ENCODE results near the gene HCRTR1. TPM values are rescaled to one million over a fixed set of nuclear protein-coding genes. Genes with fewer than 3 reads are reported as not detected.

The HCRTR1 gene
- total and polyA plus RNA-seq, 10 of the 15 experiments (the other 5 are each of a cell fraction or from before 2014, with no cell fraction given) = not detected

DNA sequence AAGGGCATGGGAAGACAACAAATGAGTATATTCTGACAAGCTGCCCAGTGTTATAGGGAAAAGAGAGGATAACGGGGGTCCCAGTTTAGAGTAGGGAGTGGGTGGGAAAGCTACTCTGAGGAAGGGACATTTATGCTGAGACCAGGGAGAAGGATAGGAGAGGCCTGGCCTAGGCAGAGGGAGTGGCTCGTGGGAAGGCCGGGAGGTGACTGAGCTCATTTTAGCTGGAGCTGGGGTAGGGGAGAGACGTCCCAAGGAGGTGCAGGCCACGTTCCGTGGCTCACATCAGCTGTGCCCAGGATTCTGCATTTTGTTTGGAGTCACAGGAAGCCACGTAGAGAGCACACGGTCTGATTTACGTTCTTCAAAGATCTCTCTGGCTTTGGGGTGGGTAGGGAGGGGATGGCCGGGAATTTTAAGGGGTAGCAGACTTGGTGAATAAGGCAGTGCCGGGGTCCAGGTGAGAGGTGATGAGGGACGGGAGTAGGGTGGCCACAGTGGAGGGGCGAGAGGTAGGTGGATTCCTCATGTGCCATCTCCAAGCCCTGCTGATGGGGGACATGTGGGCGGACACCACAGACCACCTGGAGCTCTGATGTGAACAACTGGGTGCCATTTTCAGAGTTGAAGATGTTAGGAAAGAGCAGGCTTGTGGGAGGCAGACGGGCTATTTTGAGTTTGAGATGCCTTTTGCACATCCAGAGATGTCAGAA lies 36.4 kb upstream of the HCRTR1 start (continued):
- TF ChIP-seq, protein P1, sequence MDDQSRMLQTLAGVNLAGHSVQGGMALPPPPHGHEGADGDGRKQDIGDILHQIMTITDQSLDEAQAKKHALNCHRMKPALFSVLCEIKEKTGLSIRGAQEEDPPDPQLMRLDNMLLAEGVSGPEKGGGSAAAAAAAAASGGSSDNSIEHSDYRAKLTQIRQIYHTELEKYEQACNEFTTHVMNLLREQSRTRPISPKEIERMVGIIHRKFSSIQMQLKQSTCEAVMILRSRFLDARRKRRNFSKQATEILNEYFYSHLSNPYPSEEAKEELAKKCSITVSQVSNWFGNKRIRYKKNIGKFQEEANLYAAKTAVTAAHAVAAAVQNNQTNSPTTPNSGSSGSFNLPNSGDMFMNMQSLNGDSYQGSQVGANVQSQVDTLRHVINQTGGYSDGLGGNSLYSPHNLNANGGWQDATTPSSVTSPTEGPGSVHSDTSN (IDR thresholded peaks at IDR 0.05; ENCODE audit: insufficient replicate concordance, low read depth, low read length) = no peak
- TF ChIP-seq, protein P2, sequence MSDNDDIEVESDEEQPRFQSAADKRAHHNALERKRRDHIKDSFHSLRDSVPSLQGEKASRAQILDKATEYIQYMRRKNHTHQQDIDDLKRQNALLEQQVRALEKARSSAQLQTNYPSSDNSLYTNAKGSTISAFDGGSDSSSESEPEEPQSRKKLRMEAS (IDR thresholded peaks at IDR 0.05; ENCODE audit: low read depth, low read length) = no peak
- TF ChIP-seq EZH2 (IDR thresholded peaks at IDR 0.05; ENCODE audit: borderline replicate concordance, control insufficient read depth, low read depth, low read length) = no peak

DNA sequence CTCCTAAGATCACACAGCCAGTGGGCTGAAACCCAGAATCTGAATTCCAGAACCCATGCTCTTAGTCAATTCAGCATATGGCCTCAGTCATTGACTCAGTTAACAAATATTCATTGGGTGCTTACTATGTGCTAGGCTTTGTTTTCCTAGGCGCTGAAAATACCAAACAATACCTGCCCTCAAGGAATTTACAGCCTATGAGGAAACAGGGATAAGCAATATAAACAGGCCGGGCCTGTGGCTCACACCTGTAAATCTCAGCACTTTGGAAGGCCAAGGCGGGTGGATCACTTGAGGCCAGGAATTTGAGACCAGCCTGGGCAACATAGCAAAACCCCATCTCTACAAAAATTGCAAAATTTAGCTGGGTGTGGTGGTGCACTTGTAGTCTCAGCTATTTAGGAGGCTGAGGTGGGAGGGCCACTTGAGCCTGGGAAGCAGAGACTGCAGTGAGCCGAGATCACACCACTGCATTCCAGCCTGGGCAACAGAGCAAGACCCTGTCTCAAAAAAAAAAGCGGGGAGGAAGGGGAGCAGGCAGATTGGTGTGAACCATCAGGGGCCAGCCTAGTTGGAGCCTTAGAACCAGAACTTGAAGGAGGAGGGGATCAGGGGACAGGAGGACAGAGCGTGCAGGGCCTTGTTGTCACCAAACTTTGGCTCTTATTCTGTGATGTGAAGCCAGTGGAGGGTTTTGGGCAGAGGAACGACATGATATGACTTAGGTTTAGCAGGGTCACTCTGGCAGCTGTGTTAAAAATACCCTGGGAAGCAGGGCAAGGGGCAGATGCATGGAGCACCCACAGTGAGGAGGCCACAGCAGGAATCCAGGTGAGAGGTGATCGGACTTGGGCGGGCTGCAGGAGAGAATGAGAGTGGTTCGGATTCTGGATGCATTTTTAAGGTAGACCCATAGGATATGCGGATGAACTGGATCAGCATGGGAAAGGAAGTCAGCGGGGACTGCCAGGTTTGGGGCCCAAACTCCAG lies 35.4 kb upstream of the HCRTR1 start:
- Histone ChIP-seq H3K9ac (ENCODE audit: control insufficient read depth, insufficient read depth, low read length) (no peak overlapping the region), H3K79me2 (ENCODE audit: control insufficient read depth, insufficient read depth, low read length) (no peaks in the 10 kb centered on the region), H4K20me1 (ENCODE audit: control insufficient read depth, insufficient read depth) (no peaks in the 10 kb centered on the region), H3K36me3 (ENCODE audit: control insufficient read depth in 2 of 2, insufficient read depth in 2 of 2, low read length in 1 of 2) (no peaks in the 10 kb centered on the region), H3K27me3 (replicated peaks in 1 of 2; ENCODE audit: control insufficient read depth in 2 of 2, insufficient read depth in 2 of 2, low read length in 1 of 2) (peaks cover 0 to 3% of the 10 kb centered on the region in 2 experiments; a peak in 2 of 4 replicates), H2AFZ (ENCODE audit: control insufficient read depth, low read depth, low read length) (no peak overlapping the region), H3K4me3 (no peak overlapping the region), H3K27ac (ENCODE audit: control insufficient read depth, insufficient read depth) (no peak overlapping the region), H3K9me3 (replicated peaks; ENCODE audit: control insufficient read depth, insufficient read depth, low read length) (no peaks in the 10 kb centered on the region), H3K4me2 (ENCODE audit: control insufficient read depth, insufficient read depth) (no peak overlapping the region), H3K4me1 (ENCODE audit: control insufficient read depth, insufficient read depth, low read length) (no peaks in the 10 kb centered on the region)
- CTCF ChIA-PET = interaction anchor here (1.3 kb wide), 1 partner anchor 207 kb away, joined by 4 read pairs; no protein-coding TSS in a partner anchor
- POLR2A ChIA-PET = no interaction called here
- ATAC-seq = no peak
- no peak for DNase-seq (ENCODE audit: low read depth, low spot score)
- intact Hi-C loops (cut with micrococcal nuclease; ENCODE audit: unreplicated experiment) = no loop called here
- 44% methylated on average over 12 of the region's 12 CpGs for WGBS (ENCODE audit: insufficient coverage, insufficient replicate concordance, low lambda C conversion rate, missing lambda C conversion rate)
- BruUV-seq (replicated peaks) = no TSS peak
- FAIRE-seq = no peak
- SMC1A ChIA-PET (ENCODE audit: uncharacterized antibody, unreplicated experiment) = interaction anchor here (1.3 kb wide), 2 partner anchors 17 to 185 kb away, joined by 3 read pairs; no protein-coding TSS in a partner anchor
- TF ChIP-seq, protein P3, sequence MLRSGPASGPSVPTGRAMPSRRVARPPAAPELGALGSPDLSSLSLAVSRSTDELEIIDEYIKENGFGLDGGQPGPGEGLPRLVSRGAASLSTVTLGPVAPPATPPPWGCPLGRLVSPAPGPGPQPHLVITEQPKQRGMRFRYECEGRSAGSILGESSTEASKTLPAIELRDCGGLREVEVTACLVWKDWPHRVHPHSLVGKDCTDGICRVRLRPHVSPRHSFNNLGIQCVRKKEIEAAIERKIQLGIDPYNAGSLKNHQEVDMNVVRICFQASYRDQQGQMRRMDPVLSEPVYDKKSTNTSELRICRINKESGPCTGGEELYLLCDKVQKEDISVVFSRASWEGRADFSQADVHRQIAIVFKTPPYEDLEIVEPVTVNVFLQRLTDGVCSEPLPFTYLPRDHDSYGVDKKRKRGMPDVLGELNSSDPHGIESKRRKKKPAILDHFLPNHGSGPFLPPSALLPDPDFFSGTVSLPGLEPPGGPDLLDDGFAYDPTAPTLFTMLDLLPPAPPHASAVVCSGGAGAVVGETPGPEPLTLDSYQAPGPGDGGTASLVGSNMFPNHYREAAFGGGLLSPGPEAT (IDR thresholded peaks at IDR 0.05; ENCODE audit: low read depth) = no peak
- TF ChIP-seq ZNF24 (IDR thresholded peaks at IDR 0.05) = no peak
- TF ChIP-seq, protein P4, sequence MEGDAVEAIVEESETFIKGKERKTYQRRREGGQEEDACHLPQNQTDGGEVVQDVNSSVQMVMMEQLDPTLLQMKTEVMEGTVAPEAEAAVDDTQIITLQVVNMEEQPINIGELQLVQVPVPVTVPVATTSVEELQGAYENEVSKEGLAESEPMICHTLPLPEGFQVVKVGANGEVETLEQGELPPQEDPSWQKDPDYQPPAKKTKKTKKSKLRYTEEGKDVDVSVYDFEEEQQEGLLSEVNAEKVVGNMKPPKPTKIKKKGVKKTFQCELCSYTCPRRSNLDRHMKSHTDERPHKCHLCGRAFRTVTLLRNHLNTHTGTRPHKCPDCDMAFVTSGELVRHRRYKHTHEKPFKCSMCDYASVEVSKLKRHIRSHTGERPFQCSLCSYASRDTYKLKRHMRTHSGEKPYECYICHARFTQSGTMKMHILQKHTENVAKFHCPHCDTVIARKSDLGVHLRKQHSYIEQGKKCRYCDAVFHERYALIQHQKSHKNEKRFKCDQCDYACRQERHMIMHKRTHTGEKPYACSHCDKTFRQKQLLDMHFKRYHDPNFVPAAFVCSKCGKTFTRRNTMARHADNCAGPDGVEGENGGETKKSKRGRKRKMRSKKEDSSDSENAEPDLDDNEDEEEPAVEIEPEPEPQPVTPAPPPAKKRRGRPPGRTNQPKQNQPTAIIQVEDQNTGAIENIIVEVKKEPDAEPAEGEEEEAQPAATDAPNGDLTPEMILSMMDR (IDR thresholded peaks at IDR 0.05 in 2 of 3, conservative IDR thresholded peaks at IDR 0.05 in 1 of 3; ENCODE audit: control insufficient read depth in 2 of 3, extremely low read depth in 1 of 3, insufficient read depth in 1 of 3, low read depth in 3 of 3, low read length in 3 of 3) = no peak
- no peak for TF ChIP-seq BACH1 (IDR thresholded peaks at IDR 0.05; ENCODE audit: borderline replicate concordance)
- TF ChIP-seq NR2C2 (IDR thresholded peaks at IDR 0.05; ENCODE audit: borderline replicate concordance, control insufficient read depth, insufficient read length, low read depth) = no peak
- TF ChIP-seq MTA2 (IDR thresholded peaks at IDR 0.05; ENCODE audit: low read depth) = no peak
- TF ChIP-seq RFX5 (IDR thresholded peaks at IDR 0.05; ENCODE audit: low read depth, low read length) = no peak
- TF ChIP-seq LARP7 (IDR thresholded peaks at IDR 0.05) = no peak
- TF ChIP-seq TCF12 (IDR thresholded peaks at IDR 0.05; ENCODE audit: low read depth, low read length) = no peak
- TF ChIP-seq RCOR1 (conservative IDR thresholded peaks at IDR 0.05; ENCODE audit: low read depth, low read length) = no peak
- RAD21 ChIA-PET (ENCODE audit: unreplicated experiment) = interaction anchor here (0.8 kb wide), 1 partner anchor 15 kb away, joined by 3 read pairs; no protein-coding TSS in a partner anchor
- in situ Hi-C loops (cut with MboI) = no loop called here
